Measurements from ENCODE around the gene TTC3. TPM values are rescaled to one million over a fixed set of nuclear protein-coding genes. Genes with fewer than 3 reads are reported as not detected.

The TTC3 gene
- total and polyA plus RNA-seq, 9 of the 15 experiments (the other 6 are each of a cell fraction or from before 2014, with no cell fraction given) = 17.5 to 92.0 (median 59.5) TPM

- TF ChIP-seq U2AF2 (optimal IDR thresholded peaks at IDR 0.05; ENCODE audit: low read depth, low read length) (no peak), ZKSCAN1 (IDR thresholded peaks at IDR 0.05; ENCODE audit: low read depth, low read length) (no peak), RFX5 (IDR thresholded peaks at IDR 0.05; ENCODE audit: low read depth, low read length) (no peak), ZNF134 (CRISPR knock-in tag; conservative IDR thresholded peaks at IDR 0.05) (no peak), TFE3 (CRISPR knock-in tag; IDR thresholded peaks at IDR 0.05) (peak; percentile 94), BRD9 (IDR thresholded peaks at IDR 0.05; ENCODE audit: low read depth, partially characterized antibody) (no peak), SRF (CRISPR knock-in tag; IDR thresholded peaks at IDR 0.05) (no peak), FIP1L1 (IDR thresholded peaks at IDR 0.05; ENCODE audit: low read depth, low read length, poor library complexity, severe bottlenecking) (no peak), MAFF (IDR thresholded peaks at IDR 0.05; ENCODE audit: low read length) (no peak), ZBTB2 (IDR thresholded peaks at IDR 0.05) (peak; percentile 49; the same call in 1 of the 2 replicates), PTTG1 (tag; IDR thresholded peaks at IDR 0.05; ENCODE audit: low read depth) (no peak), SAP30 (IDR thresholded peaks at IDR 0.05; ENCODE audit: borderline replicate concordance, insufficient read depth, low read depth, low read length, poor library complexity, severe bottlenecking) (no peak)
Measured at GRCh38 chr21:37072988-37073416, at the start of gene TTC3, which contains the start of gene PIGP (continued).
